Measurements from ENCODE around the gene PIP4K2B.
A peak's percentile ranks its signal among the peaks of the same experiment; 100 is the strongest.
"Not testable (repeated sequence)": the region's sequence is repeated elsewhere in the genome, so short reads cannot be mapped to it uniquely, and the experiment has no call there.

Gene PIP4K2B

DNA sequence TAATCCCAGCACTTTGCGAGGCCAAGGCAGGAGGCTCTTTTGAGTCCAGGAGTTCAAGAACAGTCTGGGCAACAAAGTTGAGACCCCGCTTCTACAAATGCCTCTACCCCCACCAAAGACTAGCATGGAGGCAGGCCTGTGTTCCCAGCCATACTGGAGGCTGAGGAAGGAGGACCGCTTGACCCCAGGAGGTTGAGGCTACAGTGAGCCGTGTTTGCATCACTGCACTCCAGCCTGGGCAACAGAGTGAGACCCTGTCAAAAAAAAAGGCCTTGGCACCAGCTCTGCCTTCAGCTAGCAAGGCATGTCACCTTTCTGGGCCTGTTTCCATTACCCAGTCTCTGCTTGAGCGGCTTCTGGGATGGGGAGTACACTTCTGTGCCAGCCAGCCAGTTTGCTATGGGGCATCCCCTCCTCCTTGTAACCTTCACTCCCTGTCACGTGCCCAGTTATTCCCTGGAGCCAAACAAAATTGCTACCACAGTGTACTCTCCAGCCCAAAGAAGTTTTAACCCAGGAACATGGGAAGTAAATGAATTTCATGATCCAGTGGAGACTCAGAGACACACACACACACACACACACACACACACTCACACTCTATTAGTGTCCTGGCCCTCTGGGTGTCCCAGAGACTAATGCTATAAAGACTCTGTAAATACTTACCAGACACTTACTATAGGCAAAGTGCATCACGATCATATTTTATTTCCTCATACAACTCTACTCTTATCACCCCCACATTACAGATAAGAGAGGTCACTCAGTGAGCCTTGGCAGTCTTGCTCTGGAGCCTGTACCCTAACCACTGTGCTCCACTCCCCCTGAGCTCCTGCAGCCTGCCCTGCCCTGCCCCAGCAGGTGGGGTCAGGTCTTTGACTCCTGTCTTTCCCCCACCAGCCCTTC lies 66.7 kb downstream of the PIP4K2B start:
- ATAC-seq (no peak), DNase-seq (no peak)
- Mint-ChIP-seq H3K27me3 (peaks cover 2% of the 10 kb centered on the region), H3K27ac (peak overlapping the region; percentile 97), H3K4me1 (peaks cover 60% of the 10 kb centered on the region), H3K36me3 (ENCODE audit: low read depth) (peaks cover 17% of the 10 kb centered on the region), H3K4me3 (peak overlapping the region; percentile 99), H3K9me3 (peaks cover 7% of the 10 kb centered on the region)

DNA sequence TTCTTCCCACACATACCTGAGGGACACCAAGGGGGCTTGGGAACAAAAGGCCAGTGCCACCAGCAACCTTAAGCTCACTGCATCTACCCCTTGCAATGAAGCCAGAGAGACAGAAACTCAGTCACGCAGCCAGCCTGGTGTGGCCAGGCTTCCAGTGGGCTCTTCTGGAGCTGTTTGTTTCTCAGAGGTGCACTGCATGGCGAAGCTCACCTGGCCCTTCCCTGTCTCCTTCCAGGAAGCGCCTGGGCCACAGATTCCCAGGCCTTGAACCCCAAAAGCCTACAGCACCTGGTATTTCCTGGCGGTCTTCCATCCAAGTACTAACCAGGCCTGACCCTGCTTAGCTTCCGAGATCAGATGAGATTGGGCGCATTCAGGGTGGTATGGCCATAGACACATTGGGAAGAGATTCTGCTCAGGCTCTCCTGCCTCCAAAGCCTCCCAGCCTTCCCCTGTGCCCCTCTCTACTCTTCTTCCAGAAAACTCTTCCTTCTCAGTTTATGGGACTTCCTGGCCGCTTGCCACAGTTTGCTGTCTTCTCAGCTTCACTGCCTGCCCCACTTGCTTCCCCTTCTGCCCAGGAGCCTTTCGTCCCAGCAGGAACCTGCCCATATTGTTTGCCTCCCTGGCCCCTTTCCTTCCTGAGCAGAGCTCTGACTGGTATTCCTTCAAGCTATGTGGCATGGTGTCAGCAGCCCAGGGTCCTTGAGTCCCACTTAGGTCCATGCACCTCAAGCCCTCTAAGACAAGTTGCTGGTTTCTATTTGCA lies 67.6 kb downstream of the PIP4K2B start:
- Mint-ChIP-seq H3K27ac (peak overlapping the region; percentile 97), H3K9me3 (peaks cover 7% of the 10 kb centered on the region), H3K4me3 (peak overlapping the region; percentile 99), H3K4me1 (peaks cover 70% of the 10 kb centered on the region), H3K36me3 (ENCODE audit: low read depth) (peaks cover 18% of the 10 kb centered on the region), H3K27me3 (peaks cover 2% of the 10 kb centered on the region)
- DNase-seq (no peak), ATAC-seq (no peak)

DNA sequence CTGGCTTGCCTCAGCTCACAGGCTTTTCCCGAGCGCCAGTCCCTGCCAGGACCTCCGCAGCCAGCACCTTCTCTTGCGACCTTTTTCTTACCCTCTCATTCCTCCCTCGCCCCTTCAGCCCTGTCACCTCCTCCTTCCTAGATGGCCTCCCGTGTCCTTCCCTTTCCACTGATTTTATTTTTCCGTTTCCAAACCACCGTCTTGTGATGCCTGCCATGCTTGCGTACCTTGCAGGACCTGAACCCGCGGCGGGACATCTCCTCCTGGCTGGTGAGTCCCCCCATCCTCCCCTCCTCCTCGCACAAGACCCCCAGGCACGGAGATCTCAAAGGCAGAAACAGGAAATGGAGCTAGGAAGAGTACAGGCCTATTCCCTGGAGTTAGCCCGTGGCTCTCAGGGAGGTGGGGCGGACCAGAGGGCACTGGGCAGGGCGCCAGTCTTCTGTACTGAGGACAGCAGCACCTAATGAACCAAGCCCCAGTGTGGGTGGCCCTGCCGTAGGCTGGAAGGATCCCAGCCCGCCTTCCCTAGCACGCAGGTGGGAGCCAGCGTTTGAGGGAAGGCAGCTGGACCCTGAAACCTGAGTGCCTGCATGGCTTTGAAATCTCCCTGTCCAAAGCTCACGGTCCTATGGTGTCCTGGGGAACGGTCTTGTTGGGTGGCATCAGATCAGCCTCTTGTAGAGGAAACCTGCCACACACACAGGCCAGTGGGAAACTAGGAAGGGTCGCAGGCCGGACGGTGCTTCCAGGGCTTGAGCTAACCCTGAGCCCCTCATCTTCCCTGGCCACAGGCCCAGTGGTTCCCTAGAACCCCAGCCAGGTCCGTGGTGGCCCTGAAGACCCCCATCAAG lies 68.6 kb downstream of the PIP4K2B start:
- peaks cover 19% of the 10 kb centered on the region for H3K36me3 Mint-ChIP-seq (ENCODE audit: low read depth)

DNA sequence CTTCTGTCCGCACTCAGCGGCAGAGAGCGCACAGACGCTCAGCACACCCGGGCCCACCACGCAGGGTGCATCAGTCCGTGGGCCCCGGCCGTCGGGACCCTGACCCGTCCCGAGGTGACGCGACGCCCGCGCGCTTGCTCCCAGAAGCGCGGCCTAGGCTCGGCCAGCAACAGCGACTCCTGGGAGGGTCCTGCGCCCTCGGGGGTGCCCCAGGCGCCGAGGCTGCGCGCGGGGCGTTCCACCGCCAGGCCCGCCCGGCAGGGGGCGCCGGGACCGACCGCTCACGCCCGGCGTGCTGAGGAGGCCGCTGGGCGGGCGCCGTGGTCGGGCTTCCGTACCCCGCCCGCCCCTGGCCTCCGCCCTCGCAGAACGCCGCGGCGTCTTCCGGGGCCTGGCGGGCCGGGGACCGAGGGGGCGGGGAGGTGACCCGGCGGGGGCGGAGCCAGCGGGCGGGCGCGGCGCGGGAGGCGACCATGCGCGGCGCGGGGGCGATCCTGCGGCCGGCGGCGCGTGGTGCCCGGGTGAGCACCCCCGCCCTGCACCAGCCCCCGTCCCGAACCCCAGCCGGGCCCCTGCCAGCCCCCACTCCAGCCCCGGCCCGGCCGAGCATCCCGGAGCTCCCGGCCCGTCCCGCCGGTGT lies 69.3 kb downstream of the PIP4K2B start, which contains the start of gene CISD3:
Gene CISD3, plus strand, starts transcription at position 456 of the 640 bp plus-strand sequence. Its CDS starts 18 bp downstream, at position 474.
- Mint-ChIP-seq H3K9me3 (peaks cover 7% of the 10 kb centered on the region), H3K4me1 (peaks cover 79% of the 10 kb centered on the region), H3K27ac (peak within 1 kb of the TSS; percentile 97), H3K27me3 (peaks cover 2% of the 10 kb centered on the region), H3K4me3 (peak within 1 kb of the TSS; percentile 99), H3K36me3 (ENCODE audit: low read depth) (peaks cover 23% of the 10 kb centered on the region)
- ATAC-seq (peak; percentile 68), DNase-seq (peak; percentile 90)

More for the DNA sequence above, 68.6 kb downstream of the PIP4K2B start:
- H3K9me3 Mint-ChIP-seq: peaks cover 7% of the 10 kb centered on the region
- DNase-seq (no peak), ATAC-seq (no peak)
- H3K27ac Mint-ChIP-seq: peak overlapping the region; percentile 97
- H3K27me3 Mint-ChIP-seq: peaks cover 2% of the 10 kb centered on the region
- H3K4me1 Mint-ChIP-seq: peaks cover 77% of the 10 kb centered on the region
- peak overlapping the region; percentile 99 for H3K4me3 Mint-ChIP-seq

DNA sequence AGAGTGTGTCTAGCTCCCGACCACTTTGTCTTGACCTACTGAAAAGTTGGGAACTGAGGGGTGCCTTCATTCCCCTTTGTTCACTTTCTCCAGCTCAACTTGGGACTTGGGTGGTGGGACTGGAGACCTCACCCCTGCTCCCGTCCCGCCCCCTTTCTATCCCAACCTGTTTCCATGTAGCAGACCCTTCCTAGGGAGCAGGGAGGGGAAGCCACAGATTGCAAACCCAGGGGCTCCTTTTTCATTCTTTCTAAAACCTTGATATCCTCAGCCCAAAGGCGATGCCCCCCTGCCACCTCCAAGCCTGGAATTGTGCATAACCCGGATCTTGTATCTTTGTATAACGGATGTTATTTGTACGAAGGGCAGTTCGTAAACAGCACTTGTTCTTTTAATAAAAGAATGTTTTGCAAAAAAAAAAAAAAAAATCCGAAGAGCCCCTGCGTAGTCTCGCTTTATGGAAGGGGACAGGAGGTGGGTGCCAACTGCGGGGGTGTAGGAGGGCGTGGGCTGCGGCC lies 69.9 kb downstream of the PIP4K2B start:
- Mint-ChIP-seq H3K4me3 (peak overlapping the region; percentile 78), H3K9me3 (peaks cover 7% of the 10 kb centered on the region), H3K27ac (peak overlapping the region; percentile 96), H3K4me1 (peaks cover 79% of the 10 kb centered on the region), H3K27me3 (peaks cover 2% of the 10 kb centered on the region), H3K36me3 (ENCODE audit: low read depth) (peaks cover 22% of the 10 kb centered on the region)
- DNase-seq (no peak), ATAC-seq (no peak)

GRCh38 chr17:38728290-38728831 lies 71.0 kb downstream of the PIP4K2B start:
- peak overlapping the region; percentile 96 for H3K27ac Mint-ChIP-seq
- ATAC-seq (peak; percentile 8), DNase-seq (peak; percentile 62)
- peaks cover 75% of the 10 kb centered on the region for H3K4me1 Mint-ChIP-seq
- H3K9me3 Mint-ChIP-seq: peaks cover 7% of the 10 kb centered on the region
- H3K27me3 Mint-ChIP-seq: peaks cover 2% of the 10 kb centered on the region
- peaks cover 23% of the 10 kb centered on the region for H3K36me3 Mint-ChIP-seq (ENCODE audit: low read depth)
- H3K4me3 Mint-ChIP-seq: peak overlapping the region; percentile 78

- peaks cover 7% of the 10 kb centered on the region for H3K9me3 Mint-ChIP-seq
- peaks cover 75% of the 10 kb centered on the region for H3K4me1 Mint-ChIP-seq
- peak overlapping the region; percentile 96 for H3K27ac Mint-ChIP-seq
- peak; percentile 50 for ATAC-seq
- peaks cover 2% of the 10 kb centered on the region for H3K27me3 Mint-ChIP-seq
- peaks cover 27% of the 10 kb centered on the region for H3K36me3 Mint-ChIP-seq (ENCODE audit: low read depth)
- H3K4me3 Mint-ChIP-seq: peak overlapping the region; percentile 78
- peak; percentile 75 for DNase-seq
Measured at GRCh38 chr17:38727736-38728135, 71.6 kb downstream of the PIP4K2B start.

GRCh38 chr17:38726145-38726544 lies 73.2 kb downstream of the PIP4K2B start:
- Mint-ChIP-seq H3K27ac (peak overlapping the region; percentile 68), H3K4me1 (peaks cover 67% of the 10 kb centered on the region), H3K36me3 (ENCODE audit: low read depth) (peaks cover 27% of the 10 kb centered on the region)
- not testable (repeated sequence) for H3K9me3 Mint-ChIP-seq, H3K4me3 Mint-ChIP-seq, ATAC-seq, DNase-seq, H3K27me3 Mint-ChIP-seq

DNA sequence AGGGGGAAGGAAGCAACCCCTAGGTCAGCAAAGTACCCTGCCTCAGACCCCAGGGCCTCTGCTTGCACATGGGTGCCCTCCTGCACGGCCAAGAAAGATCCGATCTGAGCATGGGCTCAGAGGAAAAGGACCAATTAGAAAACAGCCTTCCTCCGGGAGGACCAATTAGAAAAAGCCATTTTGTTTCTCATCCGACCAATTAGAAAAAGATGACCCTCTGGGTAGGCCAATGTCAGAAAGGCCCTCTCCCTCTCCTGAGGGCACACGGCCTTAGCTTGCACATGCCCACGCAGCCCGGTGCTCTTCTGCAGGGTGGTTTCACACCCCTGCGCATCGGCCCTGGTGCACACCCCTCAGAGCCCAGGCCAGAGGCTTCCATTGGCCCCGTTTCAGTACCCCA lies 74.3 kb downstream of the PIP4K2B start:
- H3K27me3 Mint-ChIP-seq: no peaks in the 10 kb centered on the region
- DNase-seq: no peak
- H3K4me3 Mint-ChIP-seq: no peak overlapping the region
- peaks cover 29% of the 10 kb centered on the region for H3K36me3 Mint-ChIP-seq (ENCODE audit: low read depth)
- peak overlapping the region; percentile 42 for H3K27ac Mint-ChIP-seq
- ATAC-seq: no peak
- peaks cover 65% of the 10 kb centered on the region for H3K4me1 Mint-ChIP-seq
- peaks cover 7% of the 10 kb centered on the region for H3K9me3 Mint-ChIP-seq

DNA sequence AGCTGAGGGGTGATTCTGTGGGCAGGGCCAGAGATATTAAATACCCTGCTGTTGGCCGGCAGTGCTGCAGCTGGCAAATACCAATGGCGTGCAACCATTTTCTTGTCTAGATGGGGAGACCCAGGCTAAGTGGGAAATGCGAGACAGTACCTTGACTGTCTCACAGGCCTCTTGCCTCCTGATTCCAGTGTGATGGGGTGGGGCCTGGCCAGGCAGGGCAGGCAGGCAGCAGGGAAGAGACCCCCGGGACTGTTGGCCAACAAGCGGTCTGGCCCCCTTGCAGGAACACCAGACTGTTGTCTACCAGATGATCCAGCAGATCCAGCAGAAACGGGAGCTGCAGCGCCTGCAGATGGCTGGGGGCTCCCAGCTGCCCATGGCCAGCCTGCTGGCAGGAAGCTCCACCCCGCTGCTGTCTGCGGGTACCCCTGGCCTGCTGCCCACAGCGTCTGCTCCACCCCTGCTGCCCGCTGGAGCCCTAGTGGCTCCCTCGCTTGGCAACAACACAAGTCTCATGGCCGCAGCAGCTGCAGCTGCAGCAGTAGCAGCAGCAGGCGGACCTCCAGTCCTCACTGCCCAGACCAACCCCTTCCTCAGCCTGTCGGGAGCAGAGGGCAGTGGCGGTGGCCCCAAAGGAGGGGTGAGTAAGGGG lies 74.9 kb downstream of the PIP4K2B start:
- peaks cover 7% of the 10 kb centered on the region for H3K9me3 Mint-ChIP-seq
- peaks cover 29% of the 10 kb centered on the region for H3K36me3 Mint-ChIP-seq (ENCODE audit: low read depth)
- no peak overlapping the region for H3K4me3 Mint-ChIP-seq
- ATAC-seq (no peak), DNase-seq (no peak)
- H3K27me3 Mint-ChIP-seq: no peaks in the 10 kb centered on the region
- peaks cover 64% of the 10 kb centered on the region for H3K4me1 Mint-ChIP-seq
- peak overlapping the region; percentile 42 for H3K27ac Mint-ChIP-seq

- peaks cover 42% of the 10 kb centered on the region for H3K4me1 Mint-ChIP-seq
- peaks cover 30% of the 10 kb centered on the region for H3K36me3 Mint-ChIP-seq (ENCODE audit: low read depth)
- H3K27me3 Mint-ChIP-seq: no peaks in the 10 kb centered on the region
- no peak for DNase-seq
- H3K4me3 Mint-ChIP-seq: no peak overlapping the region
- H3K9me3 Mint-ChIP-seq: no peaks in the 10 kb centered on the region
- no peak for ATAC-seq
- no peak overlapping the region for H3K27ac Mint-ChIP-seq
Measured at GRCh38 chr17:38721802-38722201, 77.6 kb downstream of the PIP4K2B start.

DNA sequence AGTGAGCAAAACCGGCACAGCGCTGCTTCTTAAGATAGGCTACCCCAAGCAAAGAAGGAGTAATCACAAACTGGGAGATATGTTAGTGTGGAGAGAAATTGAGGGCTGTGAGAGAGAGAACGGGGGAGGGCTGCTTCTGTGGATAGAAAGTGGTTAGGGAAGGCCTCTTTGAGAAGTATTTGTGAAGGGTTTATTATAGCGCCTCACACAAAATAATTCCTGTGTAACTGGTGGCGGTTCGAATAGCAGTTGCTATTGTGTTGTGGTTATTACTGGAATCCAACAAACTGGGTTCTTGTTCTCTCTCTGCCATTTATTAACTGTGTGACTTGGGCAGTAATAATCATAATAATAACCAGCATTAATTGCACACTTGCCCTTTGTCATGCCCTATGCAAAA lies 78.4 kb downstream of the PIP4K2B start:
- no peak for ATAC-seq
- DNase-seq: no peak
- no peak overlapping the region for H3K27ac Mint-ChIP-seq
- peaks cover 36% of the 10 kb centered on the region for H3K4me1 Mint-ChIP-seq
- peaks cover 30% of the 10 kb centered on the region for H3K36me3 Mint-ChIP-seq (ENCODE audit: low read depth)
- no peaks in the 10 kb centered on the region for H3K9me3 Mint-ChIP-seq
- H3K27me3 Mint-ChIP-seq: no peaks in the 10 kb centered on the region
- H3K4me3 Mint-ChIP-seq: no peak overlapping the region
